Fibroblast of lung (primary cell): ENCODE data around the gene CXCL12. TPM values are rescaled to one million over a fixed set of nuclear protein-coding genes. Genes with fewer than 3 reads are reported as not detected.

Experiments used
- DNase-seq, 2 donors: peaks; one replicate each; pipeline versions ENCODE4 v3.0.0 to v3.0.0-alpha.2; 2010; ENCODE audit warnings: low read depth in 2 of 2
- H2AFZ ChIP-seq: 2 replicates; pipeline ENCODE4 v1.5.1; 2012; ENCODE audit warnings: low read length, control low read depth, inconsistent platforms
- H3K27ac ChIP-seq: 2 replicates; pipeline ENCODE4 v1.5.1; 2011; ENCODE audit warnings: low read length, control low read depth; ENCODE audit not compliant: insufficient read depth
- H3K27me3 ChIP-seq: 2 replicates; pipeline ENCODE4 v1.5.1; 2011; ENCODE audit warnings: mild to moderate bottlenecking, low read length; ENCODE audit not compliant: control insufficient read depth, insufficient read depth
- H3K36me3 ChIP-seq: 2 replicates; pipeline ENCODE4 v1.5.1; 2011; ENCODE audit warnings: low read length; ENCODE audit not compliant: control insufficient read depth, insufficient read depth
- H3K4me1 ChIP-seq: 2 replicates; pipeline ENCODE4 v1.5.1; 2011; ENCODE audit warnings: low read length; ENCODE audit not compliant: control insufficient read depth, insufficient read depth; ENCODE audit errors: extremely low read depth
- H3K4me2 ChIP-seq: 2 replicates; pipeline ENCODE4 v1.5.1; 2011; ENCODE audit warnings: low read length, control low read depth; ENCODE audit not compliant: insufficient read depth; ENCODE audit errors: extremely low read depth
- H3K4me3 ChIP-seq, 4 experiments: fragments of 200-600 bp in 1 of 4; sonication (generic) in 1 of 4; replicated peaks in 1 of 4; 2 replicates each; pipeline ENCODE4 v1.5.1; 2011 to 2016; ENCODE audit warnings: low read length in 4 of 4, low read depth in 3 of 4, mild to moderate bottlenecking in 3 of 4, control low read depth in 2 of 4, inconsistent platforms in 1 of 4, mixed read lengths in 1 of 4; ENCODE audit not compliant: insufficient read depth in 1 of 4; ENCODE audit errors: control extremely low read depth in 1 of 4
- H3K79me2 ChIP-seq: 2 replicates; pipeline ENCODE4 v1.5.1; 2012; ENCODE audit warnings: mild to moderate bottlenecking, low read length, inconsistent platforms; ENCODE audit not compliant: control insufficient read depth, insufficient read depth
- H3K9ac ChIP-seq: 2 replicates; pipeline ENCODE4 v1.5.1; 2011; ENCODE audit warnings: mild to moderate bottlenecking, low read length, control low read depth; ENCODE audit not compliant: insufficient read depth
- H3K9me3 ChIP-seq: 2 replicates; pipeline ENCODE4 v1.5.1; 2012; ENCODE audit warnings: low read depth, low read length; ENCODE audit not compliant: control insufficient read depth, insufficient read depth
- H4K20me1 ChIP-seq: 2 replicates; pipeline ENCODE4 v1.5.1; 2011; ENCODE audit warnings: low read length; ENCODE audit not compliant: control insufficient read depth, insufficient read depth; ENCODE audit errors: extremely low read depth
- CTCF ChIP-seq, 2 donors: IDR thresholded peaks in 1 of 2; conservative IDR thresholded peaks in 1 of 2; 1 replicate in 1 of 2; 2 replicates in 1 of 2; pipeline ENCODE4 v1.5.1; 2011 to 2012; ENCODE audit warnings: low read length in 2 of 2, control low read depth in 1 of 2, inconsistent platforms in 1 of 2, low read depth in 1 of 2, mild to moderate bottlenecking in 1 of 2
- EZH2 ChIP-seq: IDR thresholded peaks from 2 replicates; pipeline ENCODE4 v1.5.1; 2012; ENCODE audit warnings: low read length, control low read depth, mild to moderate bottlenecking; ENCODE audit errors: missing control alignments
- polyA plus RNA-seq, 2 donors: library from polyadenylated mRNA; depleted of rRNA in 1 of 2; stranded (reverse) in 1 of 2; unstranded in 1 of 2; fragments of >200 nt; gene quantifications; 2 replicates each; pipeline ENCODE4 v1.2.1, GENCODE V29; 2011 to 2012; ENCODE audit warnings: missing spikeins in 1 of 2
- total RNA-seq: library from RNA; depleted of rRNA; stranded (reverse); fragments of >200 nt; gene quantifications from 2 replicates; pipeline ENCODE4 v1.2.1, GENCODE V29; 2014

The CXCL12 gene
- total and polyA plus RNA-seq, 2 donors (not counting 1 experiment from before 2014, with no cell fraction given) = 268 to 611 TPM

DNA sequence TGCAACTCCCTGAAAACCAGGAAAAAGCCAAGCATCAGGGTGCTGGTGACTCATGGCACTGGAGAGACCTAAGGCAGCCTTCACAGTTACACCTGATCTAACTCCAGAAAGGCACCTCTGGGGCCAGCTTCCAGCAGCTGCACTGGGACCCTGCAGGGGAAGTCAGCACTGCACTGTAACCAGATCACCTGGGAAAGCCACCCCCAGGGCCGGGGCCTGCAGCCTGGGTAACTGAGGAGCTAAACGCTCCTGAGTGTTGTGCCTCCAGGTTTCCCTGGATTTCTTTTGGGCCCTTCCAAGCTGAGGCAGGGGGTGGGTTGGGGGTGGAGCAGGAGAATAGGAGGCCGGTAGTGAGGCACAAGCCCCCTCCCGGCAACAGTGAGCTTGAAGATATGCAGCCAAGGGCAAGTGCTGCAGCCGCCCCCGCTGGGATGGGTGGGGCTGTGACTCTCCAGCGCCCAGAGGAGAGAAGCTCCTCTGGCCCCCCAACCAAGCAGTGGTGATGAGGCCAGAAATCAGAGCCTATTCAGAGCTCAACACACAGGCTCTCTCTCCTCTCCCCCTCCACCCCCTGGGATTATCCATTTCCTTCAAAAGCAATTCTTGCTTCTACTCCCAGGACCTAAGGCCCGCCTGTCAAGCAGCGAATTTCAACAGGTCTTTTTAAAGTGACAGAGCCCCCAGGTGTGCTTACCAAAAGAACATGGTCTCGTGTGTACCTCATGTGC lies 2.6 kb downstream of the CXCL12 start:
- Histone ChIP-seq H3K27me3 (no peaks in the 10 kb centered on the region), H3K36me3 (peaks cover 6% of the 10 kb centered on the region), H3K4me2 (peak overlapping the region; percentile 40), H3K4me3 (peak overlapping the region; percentile 23 to 92 (median 66)), H3K4me1 (peaks cover 2% of the 10 kb centered on the region), H3K9ac (no peak overlapping the region), H4K20me1 (no peaks in the 10 kb centered on the region), H2AFZ (no peak overlapping the region), H3K9me3 (no peaks in the 10 kb centered on the region), H3K27ac (no peak overlapping the region), H3K79me2 (peaks cover 26% of the 10 kb centered on the region)
- peak in 1 of 2 donors; percentile 43 for DNase-seq
- no peak for TF ChIP-seq EZH2
- no peak for TF ChIP-seq CTCF (conservative IDR thresholded peaks at IDR 0.05 in 1 of 2, IDR thresholded peaks at IDR 0.05 in 1 of 2; ENCODE audit: low read depth in 1 of 2, low read length in 2 of 2)

- H3K27ac ChIP-seq = no peak overlapping the region
- H3K4me1 ChIP-seq = no peaks in the 10 kb centered on the region
Observed at GRCh38 chr10:44380829-44381600, 3.9 kb downstream of the CXCL12 start.

More at GRCh38 chr10:44380829-44381600, 3.9 kb downstream of the CXCL12 start:
- no peaks in the 10 kb centered on the region for H4K20me1 ChIP-seq
- H3K9ac ChIP-seq = no peak overlapping the region
- H3K4me3 ChIP-seq = peak overlapping the region in 1 of 4 experiments; percentile 28
- H2AFZ ChIP-seq = no peak overlapping the region
- TF ChIP-seq CTCF (conservative IDR thresholded peaks at IDR 0.05 in 1 of 2, IDR thresholded peaks at IDR 0.05 in 1 of 2; ENCODE audit: low read depth in 1 of 2, low read length in 2 of 2) (no peak), EZH2 (no peak)
- H3K36me3 ChIP-seq = peaks cover 6% of the 10 kb centered on the region
- no peak for DNase-seq
- H3K4me2 ChIP-seq = no peak overlapping the region
- peaks cover 26% of the 10 kb centered on the region for H3K79me2 ChIP-seq
- H3K27me3 ChIP-seq = no peaks in the 10 kb centered on the region
- no peaks in the 10 kb centered on the region for H3K9me3 ChIP-seq
